Bone marrow (tissue), 2 donors: Measurements from ENCODE around the gene KRTAP26-1.

Experiments used
- DNase-seq, 2 donors: peaks; one replicate each; lab custom pipeline; 2025; lab: John Stamatoyannopoulos, UW

Gene KRTAP26-1

GRCh38 chr21:30271611-30272010, 48.5 kb downstream of the KRTAP26-1 start:
- no peak for DNase-seq

- DNase-seq: no peak
Measured at GRCh38 chr21:30271156-30271555, 49.0 kb downstream of the KRTAP26-1 start.

GRCh38 chr21:30269803-30270530, 50.1 kb downstream of the KRTAP26-1 start:
- no peak for DNase-seq
